NB4 (cell line): ENCODE data around the gene IFNL4.

ENCODE experiments used
- DNase-seq: peaks from one replicate; pipeline ENCODE4 v3.0.0; 2010; ENCODE audit warnings: low read depth
- H3K4me3 ChIP-seq: one replicate; pipeline ENCODE4 v1.5.1; 2011; ENCODE audit warnings: mild to moderate bottlenecking, low read depth, low read length, moderate library complexity
- MYC ChIP-seq: IDR thresholded peaks from 2 replicates; pipeline ENCODE4 v1.6.1; 2011; ENCODE audit warnings: low read depth, low read length
- POLR2A ChIP-seq: IDR thresholded peaks from 2 replicates; pipeline ENCODE4 v1.6.1; 2011; ENCODE audit warnings: mild to moderate bottlenecking; ENCODE audit not compliant: insufficient read length; ENCODE audit errors: extremely low read depth
- TF ChIP-seq, protein P1 (sequence below): IDR thresholded peaks from 2 replicates; pipeline ENCODE4 v1.6.1; 2011; ENCODE audit warnings: low read depth, low read length
- TF ChIP-seq, protein P2 (sequence below): IDR thresholded peaks from one replicate; pipeline ENCODE4 v1.5.1; 2012; ENCODE audit warnings: low read depth, low read length

Gene IFNL4

GRCh38 chr19:39205449-39205764 is 43.2 kb downstream of the IFNL4 start:
- TF ChIP-seq, protein P1, sequence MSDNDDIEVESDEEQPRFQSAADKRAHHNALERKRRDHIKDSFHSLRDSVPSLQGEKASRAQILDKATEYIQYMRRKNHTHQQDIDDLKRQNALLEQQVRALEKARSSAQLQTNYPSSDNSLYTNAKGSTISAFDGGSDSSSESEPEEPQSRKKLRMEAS = no peak
- TF ChIP-seq, protein P2, sequence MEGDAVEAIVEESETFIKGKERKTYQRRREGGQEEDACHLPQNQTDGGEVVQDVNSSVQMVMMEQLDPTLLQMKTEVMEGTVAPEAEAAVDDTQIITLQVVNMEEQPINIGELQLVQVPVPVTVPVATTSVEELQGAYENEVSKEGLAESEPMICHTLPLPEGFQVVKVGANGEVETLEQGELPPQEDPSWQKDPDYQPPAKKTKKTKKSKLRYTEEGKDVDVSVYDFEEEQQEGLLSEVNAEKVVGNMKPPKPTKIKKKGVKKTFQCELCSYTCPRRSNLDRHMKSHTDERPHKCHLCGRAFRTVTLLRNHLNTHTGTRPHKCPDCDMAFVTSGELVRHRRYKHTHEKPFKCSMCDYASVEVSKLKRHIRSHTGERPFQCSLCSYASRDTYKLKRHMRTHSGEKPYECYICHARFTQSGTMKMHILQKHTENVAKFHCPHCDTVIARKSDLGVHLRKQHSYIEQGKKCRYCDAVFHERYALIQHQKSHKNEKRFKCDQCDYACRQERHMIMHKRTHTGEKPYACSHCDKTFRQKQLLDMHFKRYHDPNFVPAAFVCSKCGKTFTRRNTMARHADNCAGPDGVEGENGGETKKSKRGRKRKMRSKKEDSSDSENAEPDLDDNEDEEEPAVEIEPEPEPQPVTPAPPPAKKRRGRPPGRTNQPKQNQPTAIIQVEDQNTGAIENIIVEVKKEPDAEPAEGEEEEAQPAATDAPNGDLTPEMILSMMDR = no peak
- TF ChIP-seq POLR2A = no peak
- no peak for TF ChIP-seq MYC
- H3K4me3 ChIP-seq = no peak overlapping the region
- no peak for DNase-seq

GRCh38 chr19:39203372-39204341 is 45.0 kb downstream of the IFNL4 start, which contains the start of gene SYCN:
SYCN (minus strand) TSS chr19:39204263; CDS start chr19:39204254, 9 bp downstream.
- DNase-seq = no peak
- no peak within 1 kb of the TSS for H3K4me3 ChIP-seq
- TF ChIP-seq, protein P2 = no peak
- TF ChIP-seq POLR2A (no peak), MYC (no peak)
- TF ChIP-seq, protein P1 = no peak

GRCh38 chr19:39202998-39203355 is 45.7 kb downstream of the IFNL4 start:
- TF ChIP-seq POLR2A (no peak), MYC (no peak)
- TF ChIP-seq, protein P1 = no peak
- TF ChIP-seq, protein P2 = no peak
- H3K4me3 ChIP-seq = no peak overlapping the region
- DNase-seq = no peak

DNA sequence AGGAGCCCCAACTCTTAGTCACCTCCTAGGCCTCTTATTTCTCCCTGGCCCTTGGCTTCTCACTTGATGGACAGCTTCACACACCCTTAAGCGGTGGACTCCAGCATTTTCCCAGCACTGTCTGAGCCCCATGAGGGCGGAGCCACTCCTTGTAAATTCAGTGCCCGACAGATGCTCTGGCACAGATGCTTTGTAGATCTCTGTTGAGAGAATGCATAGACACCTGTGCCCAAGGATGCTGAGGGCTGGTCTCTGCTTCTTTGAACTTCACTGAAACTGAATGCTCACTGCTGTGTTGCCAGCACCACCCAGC is 47.9 kb downstream of the IFNL4 start:
- H3K4me3 ChIP-seq = no peak overlapping the region
- no peak for DNase-seq
- TF ChIP-seq, protein P2 = no peak
- TF ChIP-seq MYC (no peak), POLR2A (no peak)
- TF ChIP-seq, protein P1 = no peak

- no peak for DNase-seq
- TF ChIP-seq POLR2A = no peak
- TF ChIP-seq, protein P2 = no peak
- TF ChIP-seq, protein P1 = no peak
- TF ChIP-seq MYC = no peak
These were observed 48.4 kb downstream of the IFNL4 start for GRCh38 chr19:39200066-39200802.

More at GRCh38 chr19:39200066-39200802, 48.4 kb downstream of the IFNL4 start:
- no peak overlapping the region for H3K4me3 ChIP-seq
